ENCODE data around the gene CCDC169.
"Not testable (repeated sequence)": the region's sequence is repeated elsewhere in the genome, so short reads cannot be mapped to it uniquely, and the experiment has no call there.

Gene CCDC169

DNA sequence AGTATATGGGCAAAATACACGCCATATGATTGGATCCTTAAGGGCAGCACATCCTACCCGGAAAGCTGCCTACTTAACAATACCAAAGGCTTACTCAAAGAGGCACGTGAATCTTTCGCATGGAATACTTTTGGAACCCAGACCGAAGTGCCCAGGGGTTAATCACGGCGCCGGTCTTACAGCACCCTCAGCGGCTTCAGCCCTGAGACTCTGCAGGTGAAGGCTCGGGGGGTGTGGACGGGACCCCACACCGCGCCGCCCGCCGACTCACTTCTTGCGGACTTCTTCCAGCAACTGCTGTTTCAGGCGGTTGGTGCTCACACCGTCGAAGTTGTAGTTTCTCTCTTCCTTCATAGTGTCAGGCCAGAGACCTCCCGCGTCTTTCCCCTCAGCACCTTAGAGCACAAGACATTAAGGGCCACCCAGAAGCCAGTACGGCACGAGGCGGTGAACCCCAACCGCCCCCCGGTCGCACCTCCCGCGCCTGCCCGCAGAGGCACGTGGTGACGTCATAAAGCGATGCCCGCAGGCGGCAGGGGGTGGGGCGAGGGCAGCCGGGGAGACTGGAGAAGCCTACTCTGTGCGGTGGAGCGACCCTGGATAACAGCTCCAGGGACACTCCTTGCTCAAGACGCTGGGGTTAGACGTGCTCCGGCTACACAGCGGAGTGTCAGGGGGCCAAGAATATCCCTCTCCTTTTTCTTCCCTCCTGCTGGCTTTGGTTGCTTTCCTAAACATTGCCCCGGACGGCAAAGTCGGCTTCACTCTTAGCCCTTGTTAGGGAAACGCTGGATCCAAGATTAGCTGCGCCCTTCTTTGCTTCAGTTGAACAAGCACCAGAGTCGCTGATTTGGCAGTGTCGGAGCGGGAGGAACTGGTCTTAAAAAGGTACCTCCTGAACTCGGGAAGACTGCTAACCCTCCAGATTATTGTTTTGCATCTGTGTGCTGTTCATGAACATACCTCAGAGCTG lies at the start of gene CCDC169:
TSS of gene CCDC169 (minus strand) at position 449 of the 973 bp plus-strand sequence. CDS start at position 354, 95 bp downstream.
- no peak for DNase-seq

DNA sequence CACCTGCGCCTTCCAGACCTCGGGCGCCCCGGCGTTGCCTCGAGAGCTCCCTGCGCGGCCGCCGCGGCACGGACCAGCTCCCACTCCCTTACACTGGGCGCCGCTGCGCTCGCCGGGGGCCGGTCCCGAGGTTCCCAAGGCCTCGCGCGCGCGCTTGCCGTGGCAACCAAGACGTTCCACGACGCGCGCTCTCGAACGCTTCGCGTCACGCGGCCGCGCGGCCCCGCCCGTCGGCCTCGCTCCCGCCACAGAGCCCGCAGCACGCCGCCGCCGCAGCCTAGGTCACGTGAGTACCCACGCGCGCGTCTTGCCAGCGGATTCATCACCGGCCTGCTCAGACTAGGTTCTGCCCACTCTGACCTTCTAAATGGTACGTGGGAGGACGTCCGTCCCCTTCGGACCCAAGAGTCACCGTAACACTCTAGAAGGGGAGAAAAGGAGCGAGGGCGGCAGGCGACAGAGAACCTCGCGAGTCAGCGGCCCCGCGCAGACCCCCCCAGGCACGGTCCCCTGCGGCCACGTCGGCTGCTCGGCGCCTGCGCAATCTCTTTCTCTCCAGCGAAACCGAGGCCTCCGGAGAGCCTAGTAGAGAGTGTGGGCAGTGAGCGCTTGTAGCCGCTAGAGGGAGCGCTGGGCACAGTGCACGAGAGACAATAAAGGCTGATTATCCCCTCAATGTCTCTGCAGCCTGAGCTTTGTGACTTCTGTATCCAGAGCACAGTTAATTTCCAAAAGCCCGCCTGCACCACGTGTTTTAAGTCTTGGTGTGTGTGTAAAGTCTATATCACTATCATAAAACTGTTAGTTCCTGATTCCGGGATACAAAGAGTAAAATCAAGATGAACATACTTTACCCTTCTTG lies 48.8 kb upstream of the CCDC169 start, which contains the start of gene SPART:
TSS of gene SPART (minus strand) at position 173 of the 862 bp plus-strand sequence. CDS start 10,564 bp downstream, outside the sequence.
- DNase-seq = peak; percentile 90

DNA sequence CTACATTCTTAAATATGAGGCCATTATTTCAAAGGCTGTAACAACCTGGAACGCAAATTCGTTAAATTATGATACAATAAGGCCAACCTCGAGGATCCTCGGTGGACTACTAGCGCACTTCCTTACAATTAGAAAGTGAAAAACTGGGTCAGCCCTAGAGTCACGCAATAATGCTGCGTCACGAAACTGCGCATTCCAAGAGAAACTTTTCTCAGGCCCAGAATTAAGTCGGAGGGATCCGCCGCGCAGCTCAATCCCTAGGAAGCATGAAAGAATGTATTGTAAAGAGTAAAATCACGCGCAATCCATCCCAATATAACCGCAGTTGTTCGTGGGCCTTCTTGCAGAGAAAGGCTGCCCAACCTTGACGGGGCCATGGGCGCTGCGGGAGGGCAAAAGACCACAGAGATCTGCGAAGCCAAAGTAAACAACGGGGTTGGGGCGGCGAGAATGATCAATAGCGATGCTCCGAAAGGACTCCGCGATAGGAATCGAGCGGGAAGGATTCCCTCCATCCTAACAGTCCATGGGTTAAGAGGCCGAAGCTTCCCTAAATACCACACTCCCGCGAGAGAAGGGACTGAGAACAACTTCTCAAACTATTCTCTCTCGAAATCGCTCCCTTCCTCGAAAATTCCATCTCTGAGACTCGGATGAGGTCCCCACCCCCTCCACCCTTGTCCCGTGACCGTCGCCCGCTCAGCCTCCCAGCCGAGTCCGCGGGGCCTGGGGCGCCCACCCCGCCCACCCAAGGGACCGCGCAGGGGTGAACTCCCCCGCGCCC lies 48.0 kb upstream of the CCDC169 start:
- DNase-seq = no peak

DNA sequence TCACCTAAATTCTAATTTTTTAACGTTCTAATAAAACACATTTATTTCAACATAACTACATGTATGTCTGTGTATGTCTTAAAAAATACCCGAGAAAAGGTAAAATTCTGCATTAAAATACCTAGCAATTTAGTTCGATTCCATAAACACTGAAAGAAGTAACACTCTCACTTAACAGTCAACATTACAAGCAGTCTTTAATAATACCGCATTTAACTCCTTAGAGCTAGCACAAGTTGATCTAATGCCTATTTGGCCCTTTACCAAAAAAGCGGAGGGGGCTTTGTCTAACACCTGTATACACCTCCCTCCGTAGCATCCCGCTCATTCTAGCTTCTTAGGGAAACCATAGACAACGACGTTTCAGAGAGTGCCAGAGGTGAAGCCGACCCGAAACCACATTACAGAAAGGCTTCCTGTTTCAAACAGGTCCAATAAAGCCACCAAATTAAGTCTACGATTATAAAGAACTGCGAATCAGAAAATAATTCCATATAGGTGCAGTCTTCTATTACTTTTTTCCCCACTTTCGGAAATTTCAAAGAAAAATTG lies 47.3 kb upstream of the CCDC169 start:
- DNase-seq = no peak

DNA sequence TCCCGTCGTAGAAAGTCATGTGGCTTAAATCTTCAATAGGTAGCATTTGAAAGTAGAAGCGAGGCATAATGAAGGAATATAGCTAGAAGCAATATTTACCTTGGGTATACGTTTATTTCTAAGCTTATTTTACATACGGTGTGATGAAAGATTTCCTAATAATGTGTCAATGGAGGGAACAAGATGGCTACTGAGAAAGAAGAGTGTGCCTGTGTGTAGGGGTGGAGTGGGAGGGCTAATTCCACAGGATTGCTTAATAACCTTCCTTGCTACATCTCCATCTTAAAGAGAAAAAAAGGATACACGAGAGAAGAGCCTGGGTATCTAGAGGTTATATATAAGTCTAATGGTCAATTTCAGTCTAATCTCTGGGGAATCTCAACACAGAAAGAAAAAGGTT lies 46.6 kb upstream of the CCDC169 start:
- DNase-seq = no peak

DNA sequence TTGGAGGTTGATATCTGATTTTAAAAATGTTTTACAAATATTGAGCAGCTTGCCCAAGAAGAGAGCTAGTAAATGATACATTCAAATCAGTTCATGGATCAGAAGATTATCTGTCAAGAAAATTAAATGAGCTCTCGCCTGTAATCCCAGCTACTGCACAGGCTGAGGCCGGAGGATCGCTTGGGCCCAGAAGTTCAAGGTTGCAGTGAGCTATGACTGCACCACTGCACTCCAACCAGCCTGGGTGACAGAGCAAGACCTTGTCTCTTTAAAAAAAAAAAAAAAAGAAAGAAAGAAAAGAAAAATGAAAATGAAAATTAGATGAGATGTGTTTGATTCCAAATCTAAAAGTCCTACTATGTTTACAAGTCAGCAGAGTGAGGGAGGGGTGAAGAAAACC lies 46.2 kb upstream of the CCDC169 start:
- DNase-seq = no peak

DNA sequence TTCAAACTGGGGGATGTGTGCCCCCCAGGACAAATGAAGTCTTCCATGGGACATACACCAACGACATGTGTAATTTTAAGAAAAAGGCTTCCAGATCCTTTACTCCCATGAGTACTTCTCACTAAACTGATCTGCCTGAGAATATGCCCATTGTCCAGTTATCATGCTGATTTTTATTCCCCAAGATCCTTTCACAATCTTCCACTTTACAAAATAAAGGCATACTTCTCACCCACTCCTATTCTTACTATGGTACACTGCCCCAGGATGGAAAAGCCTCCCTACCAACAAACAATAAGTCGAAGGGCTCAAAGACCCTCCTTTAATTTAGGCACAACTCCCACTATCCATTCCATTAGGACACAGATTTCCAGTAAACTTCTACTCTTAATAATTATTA lies 45.1 kb upstream of the CCDC169 start:
- no peak for DNase-seq

DNA sequence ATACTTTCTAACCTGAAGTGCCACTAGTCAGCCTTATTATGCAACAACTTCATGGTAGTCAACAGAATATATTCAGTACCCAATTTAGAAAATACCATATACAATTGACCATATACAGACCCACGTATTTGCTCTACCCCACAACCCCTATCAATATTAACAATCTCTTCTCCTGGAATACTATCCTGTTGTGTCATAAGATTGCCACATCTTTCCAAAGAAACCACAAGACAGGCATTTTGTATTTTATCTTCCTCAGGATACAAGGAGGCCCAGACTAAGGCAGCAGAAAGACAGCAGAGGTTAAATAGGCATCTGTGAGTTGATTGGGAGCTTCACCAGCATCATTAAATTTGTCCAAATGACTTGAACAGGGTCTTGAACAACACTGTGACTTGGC lies 44.1 kb upstream of the CCDC169 start:
- no peak for DNase-seq

DNA sequence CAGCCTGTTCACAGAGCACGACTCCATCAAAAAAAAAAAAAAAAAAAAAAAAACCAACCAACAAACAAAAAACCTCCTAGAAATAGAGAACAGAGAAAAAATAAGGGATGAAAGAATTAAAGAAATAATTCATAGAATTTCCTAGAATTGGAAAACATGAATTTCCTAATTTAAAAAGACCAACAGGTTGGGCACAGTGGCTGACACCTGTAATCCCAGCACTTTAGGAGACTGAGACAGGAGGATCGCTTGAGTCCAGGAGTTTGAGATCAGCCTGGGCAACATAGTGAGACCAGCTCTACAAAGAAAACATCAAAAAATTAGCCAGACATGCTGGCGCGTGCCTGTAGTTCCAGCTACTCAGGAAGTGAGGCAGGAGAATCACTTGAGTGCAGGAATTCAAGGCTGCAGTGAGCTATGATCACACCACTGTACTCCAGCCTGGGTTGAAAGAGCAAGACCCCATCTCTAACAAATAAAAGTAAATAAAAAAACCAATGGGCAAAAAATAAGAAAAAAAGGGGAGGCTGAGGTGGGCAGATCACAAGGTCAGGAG lies 42.1 kb upstream of the CCDC169 start:
- no peak for DNase-seq

DNA sequence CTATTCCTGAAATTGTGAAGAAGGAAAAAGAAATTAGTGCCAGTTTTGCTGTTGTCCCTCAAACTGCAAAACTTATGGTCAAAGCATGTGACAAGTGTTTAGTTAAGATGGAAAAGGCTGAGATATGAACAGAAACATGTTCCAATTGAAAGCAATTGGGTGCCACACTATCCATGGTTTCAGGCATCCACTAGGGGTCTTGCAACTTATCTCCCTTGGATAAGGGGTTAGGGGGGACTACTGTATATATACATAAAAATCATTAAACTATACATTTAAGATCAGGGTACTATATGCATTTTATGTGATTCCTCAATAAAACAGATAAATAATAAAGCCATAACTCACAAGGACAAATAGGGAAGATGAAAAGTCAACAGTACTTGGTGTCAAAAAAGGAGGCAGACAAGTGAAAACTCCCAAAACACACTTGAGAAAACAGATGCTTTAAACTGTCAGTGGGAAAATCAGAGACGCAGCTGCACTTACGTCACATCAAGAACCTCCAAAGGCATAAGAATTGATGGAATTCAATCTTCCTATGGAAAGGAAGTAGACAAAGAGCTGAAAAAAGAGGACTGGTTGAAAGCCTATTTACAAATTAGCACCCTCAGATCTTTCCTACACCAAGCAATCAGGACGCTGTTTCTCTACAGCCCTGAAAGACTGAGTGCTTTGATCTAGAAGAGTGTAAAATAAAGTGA lies 40.5 kb upstream of the CCDC169 start:
- DNase-seq = no peak

DNA sequence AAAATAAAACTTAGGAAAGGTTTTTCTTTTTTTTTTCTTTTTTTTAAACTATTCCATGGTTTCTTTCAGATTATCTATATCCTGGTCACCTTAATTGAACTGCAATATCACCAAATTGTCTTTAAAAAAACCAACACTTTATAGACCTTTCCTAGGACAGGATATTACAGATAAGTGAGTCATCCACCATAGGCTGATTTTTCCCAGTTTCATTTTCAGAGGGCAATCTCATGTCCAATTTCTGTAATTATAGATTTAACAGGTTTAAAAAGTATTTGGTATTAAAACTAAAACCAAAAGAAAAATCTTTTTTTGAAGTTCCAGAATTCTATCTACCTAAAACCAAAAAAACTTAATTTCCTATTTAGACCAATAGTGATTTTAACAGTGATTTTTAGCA lies 35.4 kb upstream of the CCDC169 start:
- no peak for DNase-seq

DNA sequence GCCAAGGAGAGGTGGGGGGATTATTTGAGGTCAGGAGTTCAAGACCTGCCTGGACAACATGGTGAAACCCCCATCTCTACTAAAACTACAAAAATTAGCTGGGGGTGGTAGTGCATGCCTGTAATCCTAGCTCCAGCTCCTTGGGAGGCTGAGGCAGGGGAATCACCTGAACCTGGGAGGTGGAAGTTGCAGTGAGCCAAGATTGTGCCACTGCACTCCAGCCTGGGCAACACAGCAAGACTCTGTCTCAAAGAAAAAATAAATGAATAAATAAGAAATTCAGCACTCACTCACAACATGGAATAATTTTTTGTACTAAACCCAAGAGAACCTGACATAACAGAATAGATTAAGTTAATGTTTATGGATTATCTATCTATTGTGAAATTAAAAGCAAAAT lies 34.6 kb upstream of the CCDC169 start:
- not testable (repeated sequence) for DNase-seq

DNA sequence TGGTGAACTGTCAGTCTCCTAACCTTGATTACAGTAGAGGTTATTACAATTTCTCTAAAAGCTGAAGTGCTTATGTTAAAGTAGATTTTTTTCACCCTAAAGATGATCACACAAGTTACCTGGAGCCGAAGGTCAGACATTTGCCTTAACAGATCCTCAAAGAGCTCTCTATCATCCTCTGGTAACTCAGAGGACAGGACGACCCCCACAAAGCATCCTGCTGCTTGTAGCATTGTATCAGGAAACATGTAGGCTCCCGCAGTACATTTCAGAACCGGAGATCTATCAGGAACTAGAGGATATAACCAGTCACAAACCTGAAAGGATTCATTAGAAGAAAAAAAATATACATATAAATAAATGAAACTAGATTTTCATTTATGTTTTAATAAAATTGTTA lies 33.7 kb upstream of the CCDC169 start:
- no peak for DNase-seq

DNA sequence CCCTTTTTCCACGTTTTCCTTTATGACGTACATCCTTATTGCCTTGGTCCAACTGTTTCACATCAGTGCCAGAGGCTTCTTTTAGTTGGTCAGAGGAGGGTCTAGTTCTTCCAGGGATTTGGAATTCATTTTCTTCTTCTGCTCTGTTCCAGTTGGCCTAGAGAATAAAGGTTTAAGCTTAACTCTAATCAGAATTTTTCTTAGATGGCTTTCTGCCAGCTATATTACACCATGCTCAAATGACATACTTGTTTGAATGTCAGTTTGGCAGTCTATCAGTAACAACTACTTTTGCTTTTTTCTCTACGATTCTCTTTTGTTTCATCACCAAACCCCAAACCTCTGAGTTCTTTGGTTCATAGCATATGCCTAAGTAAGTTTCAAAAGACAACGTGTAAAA lies 31.7 kb upstream of the CCDC169 start:
- no peak for DNase-seq

DNA sequence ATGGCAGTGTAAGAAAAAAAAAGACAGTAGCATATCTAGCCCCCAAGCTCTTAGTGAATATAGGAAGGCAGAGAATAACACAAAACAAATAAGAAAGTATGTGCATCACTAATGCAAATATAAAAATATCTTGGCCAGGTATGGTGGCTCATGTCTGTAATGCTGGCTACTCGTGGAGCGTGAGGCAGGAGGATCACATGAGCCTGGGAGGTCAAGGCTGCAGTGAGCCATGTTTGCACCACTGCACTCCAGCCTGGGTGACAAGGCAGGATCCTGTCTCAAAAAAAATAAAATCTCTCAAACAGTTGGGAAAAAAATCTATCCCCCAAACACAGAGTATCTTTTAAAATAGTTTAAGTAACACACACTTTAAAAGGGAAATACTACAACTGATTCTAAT lies 31.2 kb upstream of the CCDC169 start:
- no peak for DNase-seq

DNA sequence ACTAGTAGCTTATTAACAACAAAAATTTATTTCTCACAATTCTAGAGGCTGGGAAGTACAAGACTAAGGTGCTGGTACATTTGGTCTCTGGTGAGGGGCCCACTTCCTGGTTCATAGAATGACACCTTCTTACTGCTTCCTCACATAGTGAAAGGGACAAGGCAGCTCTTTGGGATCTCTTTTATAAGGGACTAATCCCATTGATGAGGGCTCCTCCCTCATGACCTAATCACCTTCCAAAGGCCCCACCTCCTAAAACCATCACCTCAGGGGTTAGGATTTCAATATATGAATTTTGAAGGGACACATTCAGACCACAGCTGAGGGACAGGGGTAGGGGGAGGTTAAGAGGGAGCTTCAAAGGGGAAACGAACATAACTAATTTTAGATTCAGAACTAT lies 28.3 kb upstream of the CCDC169 start:
- no peak for DNase-seq

DNA sequence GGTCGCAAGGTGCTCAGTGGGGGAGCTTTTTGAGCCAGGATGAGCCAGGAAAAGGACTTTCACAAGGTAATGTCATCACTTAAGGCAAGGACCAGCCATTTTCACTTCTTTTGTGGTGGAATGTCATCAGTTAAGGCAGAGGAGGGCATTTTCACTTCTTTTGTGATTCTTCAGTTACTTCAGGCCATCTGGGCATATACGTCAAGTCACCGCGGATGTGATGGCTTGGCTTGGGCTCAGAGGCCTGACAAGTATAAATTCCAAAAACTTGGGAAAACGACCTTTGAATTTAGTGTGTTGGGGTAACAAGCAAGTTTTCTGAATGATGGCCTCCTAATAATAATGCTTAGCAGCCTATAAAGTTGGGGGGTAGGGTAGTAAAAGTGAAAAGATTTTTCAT lies 27.3 kb upstream of the CCDC169 start:
- not testable (repeated sequence) for DNase-seq

DNA sequence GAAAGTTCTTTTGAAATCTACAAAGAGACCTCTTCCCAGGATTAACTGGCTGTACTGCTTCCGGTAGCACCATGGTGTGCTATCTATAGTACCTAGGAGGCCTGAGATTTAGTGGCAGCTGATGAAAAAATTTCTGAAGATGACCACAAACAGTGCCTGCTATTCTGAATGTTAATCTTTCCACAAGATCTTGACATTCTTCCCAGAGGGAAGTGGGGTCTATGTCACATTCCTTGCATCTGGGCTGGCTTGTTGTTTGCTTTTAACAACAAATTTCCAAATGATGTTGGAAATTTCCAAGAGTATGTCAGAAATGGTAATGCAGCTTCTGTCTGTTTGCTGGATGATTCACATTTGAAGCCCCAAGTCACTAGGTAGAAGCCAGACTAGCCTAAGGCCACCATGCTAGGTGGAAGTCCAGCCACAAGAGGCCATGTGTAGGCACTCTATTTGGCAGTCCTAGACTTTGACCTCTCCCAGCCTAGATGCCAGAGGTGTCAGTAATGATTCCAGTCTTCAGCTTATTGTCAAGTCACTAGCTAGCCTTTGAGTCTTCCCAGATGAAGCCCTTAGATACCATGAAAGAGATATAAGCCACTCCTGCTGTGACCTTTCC lies 26.4 kb upstream of the CCDC169 start:
- DNase-seq = no peak

DNA sequence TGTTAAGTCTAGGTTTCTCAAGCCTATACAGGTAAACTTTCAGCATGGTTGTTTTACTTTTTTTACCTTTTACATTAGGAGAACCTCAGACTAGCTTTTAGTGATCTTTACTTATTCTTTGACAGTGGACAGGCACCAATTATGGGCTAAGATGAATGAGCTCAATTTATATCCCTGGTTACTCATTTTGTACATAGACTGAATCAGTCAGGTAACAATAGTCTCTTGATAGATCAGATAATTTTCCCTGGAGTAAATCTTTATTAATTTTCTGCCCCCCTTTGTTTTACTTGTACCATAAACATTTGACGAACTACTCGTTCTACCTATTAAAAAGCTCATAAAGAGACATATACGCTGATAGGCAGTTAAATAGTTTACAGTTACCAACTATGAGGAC lies 25.8 kb upstream of the CCDC169 start:
- DNase-seq = no peak

DNA sequence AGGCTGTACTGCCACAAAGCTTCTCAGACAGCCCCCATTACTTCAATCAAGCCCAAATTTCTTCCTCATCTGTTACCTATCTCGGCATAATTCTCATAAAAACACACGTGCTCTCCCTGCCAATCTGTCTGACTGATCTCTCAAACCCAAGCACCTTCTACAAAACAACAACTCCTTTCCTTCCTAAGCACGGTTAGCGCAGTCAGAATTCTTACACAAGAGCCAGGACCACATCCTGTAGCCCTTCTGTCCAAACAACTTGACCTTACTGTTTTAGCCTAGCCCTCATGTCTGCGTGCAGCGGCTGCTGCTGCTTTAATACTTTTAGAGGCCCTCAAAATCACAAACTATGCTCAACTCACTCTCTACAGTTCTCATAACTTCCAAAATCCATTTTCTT lies 22.2 kb upstream of the CCDC169 start:
- not testable (repeated sequence) for DNase-seq
